ENCODE measurements around the gene SMAP1. TPM values are rescaled to one million over a fixed set of nuclear protein-coding genes. Genes with fewer than 3 reads are reported as not detected.
A peak's percentile ranks its signal among the peaks of the same experiment; 100 is the strongest.

The SMAP1 gene
- polyA plus RNA-seq, 12 donors: 26.4 to 34.9 (median 30.7) TPM; not detected in 1

DNA sequence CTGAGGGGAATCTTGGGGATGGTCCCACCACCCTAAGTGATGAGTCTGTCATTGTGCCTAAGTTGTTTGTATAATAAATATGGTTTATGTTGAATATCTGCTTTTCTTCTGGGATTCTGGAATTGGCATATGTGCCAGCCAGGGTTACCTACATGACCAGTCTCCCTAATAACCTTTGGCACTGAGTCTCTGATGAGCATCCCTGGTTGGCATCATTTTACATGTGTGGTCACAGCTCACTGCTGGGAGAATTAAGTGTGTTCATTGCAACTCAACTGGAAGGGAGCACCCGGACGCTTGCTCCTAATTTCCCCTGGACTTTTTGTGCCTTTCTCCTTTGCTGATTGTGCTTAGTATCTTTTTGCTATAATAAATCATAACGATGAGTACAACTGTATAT lies 8.1 kb downstream of the SMAP1 start:
- no peak for DNase-seq

DNA sequence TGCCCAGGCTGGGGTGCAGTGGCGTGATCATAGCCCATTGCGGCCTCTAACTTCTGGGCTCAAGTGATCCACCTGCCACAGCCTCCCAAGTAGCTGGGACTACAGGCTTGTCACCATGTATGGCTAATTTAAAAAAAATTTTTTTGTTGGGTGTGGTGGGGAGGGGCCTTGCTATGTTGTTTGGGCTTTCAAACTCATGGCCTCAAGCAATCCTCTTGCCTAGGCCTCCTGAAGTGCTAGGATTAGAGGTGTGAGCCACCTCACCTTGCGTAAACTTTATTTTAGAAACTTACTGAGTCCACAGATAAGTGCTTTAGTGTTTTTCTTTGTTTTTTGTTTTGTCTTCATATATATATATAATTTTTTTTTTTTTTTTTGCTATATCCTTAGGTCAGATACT lies 9.1 kb downstream of the SMAP1 start:
- DNase-seq: no peak

DNA sequence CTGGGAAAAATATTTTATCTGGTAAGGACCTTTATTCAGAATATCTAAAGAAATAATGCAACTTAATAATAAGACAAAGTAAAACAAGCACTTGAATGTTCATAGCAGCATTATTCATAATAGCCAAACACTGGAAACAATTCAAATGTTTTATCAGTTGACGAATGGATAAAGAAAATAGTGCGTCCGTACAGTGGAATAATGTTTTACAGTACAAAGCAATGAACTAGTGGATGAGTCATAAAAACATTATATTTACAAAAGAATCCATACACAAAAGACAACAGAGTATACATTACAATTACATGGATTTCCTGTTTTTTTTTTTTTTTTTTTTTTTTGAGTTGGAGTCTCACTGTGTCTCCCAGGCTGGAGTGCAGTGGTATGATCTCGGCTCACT lies 12.7 kb downstream of the SMAP1 start:
- no peak for DNase-seq

DNA sequence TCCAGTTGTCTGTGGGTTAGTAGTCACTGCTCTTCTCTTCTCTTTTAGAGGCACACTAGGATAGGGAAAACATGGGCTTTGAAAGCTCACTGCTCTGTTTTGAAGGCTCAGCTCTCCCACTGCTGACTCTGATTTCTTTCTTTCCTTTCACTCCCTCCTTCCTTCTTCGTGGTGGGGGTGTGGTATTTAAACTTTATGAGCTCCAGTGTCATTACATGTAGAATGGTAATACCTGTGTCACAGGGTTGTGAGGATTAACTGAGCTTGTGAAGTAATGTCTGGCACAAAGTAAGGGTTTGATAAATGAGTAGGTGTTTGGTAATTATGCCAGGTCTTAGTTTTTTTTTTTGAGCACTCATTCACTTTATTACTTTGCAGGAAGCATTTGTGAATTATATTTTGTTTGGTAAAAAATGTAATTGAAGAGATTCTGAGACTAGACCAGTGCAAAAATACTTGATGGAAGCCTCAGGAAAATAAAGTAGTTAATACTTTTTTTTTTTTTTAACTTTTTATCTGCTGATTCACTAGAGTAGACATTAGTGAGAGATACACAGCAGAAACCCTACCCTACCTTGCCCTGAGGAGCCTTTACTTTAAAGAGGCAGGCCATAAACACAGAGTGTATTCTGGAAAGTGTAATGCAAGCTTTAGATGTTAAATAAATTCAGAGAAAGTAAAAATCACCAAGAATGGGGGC lies 17.3 kb downstream of the SMAP1 start:
- DNase-seq: no peak

DNA sequence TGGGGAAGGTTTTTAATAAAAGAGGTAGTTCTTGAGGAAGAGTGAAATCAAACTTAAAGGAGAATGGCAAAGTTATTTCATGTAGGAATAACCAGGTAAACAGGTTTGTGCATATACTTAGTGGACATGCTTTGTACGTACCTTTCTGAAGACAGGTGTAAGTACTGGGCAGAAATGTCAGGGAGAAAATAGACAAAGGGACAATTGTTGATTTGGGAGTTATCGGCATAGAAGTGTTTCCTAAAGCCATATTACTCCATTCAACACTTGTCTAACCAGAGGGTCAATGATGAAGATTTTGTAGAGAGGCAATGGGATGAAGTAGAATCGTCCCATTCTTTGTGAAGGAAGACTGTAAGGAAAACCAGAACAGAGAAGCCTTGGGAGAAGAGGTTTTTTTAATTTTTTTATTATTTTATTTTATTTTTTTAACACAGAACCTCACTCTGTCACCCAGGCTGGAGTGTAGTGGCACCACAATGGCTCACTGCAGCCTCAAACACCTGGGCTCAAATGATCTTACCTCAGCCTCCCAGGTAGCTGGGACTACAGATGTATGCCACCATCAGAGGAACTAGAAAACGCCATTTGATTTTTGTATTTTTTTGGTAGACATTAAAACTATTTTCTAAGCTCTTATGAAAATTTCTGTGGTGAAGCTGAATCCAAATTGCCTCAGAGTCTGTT lies 18.0 kb downstream of the SMAP1 start:
- no peak for DNase-seq

DNA sequence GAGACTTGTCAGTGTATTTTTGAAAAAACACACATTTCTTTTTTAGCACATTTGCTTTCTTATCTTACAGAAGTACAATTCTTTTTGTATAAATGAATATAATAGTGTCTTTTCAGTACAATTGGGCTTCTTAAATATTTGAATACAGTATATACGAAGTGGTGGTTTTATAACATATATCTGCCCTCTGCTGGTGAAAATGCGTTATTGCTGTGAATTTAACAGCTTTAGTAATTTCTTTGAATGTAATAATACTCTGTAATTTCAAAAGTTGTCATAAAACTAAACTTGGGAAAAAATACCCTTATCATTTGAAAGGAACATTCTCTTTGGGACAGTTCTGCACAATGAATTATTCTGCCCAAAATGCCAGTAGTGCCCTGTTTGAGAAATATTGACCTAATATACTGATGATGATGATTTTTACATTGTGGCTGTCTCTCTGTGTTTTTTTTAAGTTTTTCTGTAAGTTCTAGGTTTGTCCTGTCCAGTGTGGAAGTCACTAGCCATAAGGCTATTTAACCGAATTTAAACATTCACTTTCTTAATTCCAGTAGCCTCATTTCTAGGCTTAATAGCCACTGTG lies 19.0 kb downstream of the SMAP1 start:
- DNase-seq: peak; percentile 29

DNA sequence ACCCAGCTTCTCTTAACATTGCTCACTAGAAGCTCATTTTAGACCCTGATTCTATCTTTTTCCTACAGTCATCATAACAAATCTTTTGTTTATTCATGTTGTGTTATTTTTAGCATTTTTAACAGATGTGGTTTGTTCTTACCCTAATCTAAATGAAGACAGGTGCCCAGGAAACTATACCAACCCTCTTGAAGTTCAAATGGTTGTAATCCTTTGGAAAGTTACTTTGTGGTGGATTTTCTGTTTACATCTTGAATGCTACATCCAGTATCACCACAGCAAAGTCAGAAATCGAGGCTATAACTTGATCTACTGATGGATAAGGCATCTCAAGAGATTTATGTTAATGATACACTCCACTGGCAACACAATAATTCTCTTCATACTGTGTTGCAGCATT lies 26.2 kb downstream of the SMAP1 start:
- DNase-seq: no peak

DNA sequence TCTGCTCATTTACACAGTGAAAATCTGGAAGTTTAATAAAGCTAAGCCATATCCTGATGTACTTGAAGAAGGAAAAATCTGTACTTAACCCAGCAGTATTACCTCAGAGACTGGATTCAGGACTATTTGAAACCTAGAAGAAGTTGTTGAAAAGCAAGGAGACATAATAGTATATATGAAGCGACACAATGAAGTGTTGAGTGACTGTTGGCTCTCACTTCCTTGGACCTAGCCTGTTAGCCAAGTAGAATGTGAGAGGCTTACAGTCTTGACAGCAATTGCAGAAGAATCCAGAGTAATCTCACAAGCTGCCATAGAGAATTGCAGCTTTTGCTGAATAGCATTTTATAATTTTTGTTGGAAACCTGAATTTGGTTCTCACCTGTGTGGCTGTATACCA lies 26.7 kb downstream of the SMAP1 start:
- DNase-seq: no peak

DNA sequence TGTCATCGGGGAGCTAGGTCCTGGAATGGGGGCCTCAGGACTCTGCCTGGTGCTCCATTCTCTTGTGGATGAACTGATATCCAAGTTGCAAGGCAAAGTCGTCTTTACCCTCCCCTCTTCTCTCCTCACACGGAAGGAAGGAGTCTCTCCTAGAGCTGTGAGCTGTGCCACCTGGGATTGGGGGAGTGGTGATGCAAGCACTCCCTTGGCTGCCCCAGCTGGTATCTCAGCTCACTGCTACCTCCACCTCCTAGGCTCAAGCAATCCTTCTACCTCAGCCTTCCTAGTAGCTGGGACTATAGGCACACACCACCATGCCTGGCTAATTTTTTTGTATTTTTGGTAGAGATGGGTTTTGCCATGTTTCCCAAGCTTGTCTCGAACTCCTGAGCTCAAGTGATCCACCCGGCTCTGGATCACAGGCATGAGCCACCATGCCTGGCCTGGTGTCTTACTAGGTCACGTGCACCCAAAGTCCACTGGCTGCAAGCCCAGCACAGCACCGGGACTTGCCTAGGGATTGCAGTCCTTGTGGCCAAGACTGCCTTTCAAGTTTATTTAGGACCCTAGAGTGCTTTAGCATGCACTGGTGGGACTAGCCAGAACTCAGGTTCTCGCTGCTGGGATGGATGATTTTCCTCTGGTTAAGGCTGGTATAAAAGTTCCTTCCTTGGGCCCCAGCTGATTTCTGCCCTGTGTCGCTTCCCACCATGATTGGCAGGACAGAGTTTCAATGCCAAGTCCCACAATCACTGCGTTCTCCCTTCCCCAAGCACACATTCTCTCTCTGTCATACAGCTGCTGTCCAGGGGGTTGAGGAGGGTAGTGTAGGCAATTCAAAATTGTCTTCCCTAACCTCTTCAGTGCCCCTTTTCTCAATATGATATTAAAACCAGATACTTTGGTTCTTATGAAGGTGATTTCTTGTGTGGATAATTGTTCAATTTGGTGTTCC lies 33.5 kb downstream of the SMAP1 start:
- no peak for DNase-seq

DNA sequence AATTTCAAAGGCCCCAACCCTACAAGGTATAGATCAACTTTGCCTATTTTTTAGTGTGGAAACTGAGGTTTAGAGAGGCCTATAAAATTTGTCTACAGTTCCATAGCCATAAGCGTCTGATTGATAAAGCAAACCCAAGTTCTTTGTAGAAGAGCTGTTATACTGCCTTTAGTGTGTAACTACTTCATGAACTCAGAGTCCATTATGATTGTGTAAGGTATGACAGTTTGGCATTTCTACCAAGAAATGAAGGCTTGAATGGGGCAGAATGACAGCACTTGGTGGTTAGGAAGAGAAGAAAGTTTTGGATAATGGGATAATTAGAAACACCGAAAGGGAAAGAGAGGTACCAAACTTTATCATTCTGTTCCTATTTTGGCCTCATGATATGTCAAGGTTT lies 38.1 kb downstream of the SMAP1 start:
- no peak for DNase-seq

DNA sequence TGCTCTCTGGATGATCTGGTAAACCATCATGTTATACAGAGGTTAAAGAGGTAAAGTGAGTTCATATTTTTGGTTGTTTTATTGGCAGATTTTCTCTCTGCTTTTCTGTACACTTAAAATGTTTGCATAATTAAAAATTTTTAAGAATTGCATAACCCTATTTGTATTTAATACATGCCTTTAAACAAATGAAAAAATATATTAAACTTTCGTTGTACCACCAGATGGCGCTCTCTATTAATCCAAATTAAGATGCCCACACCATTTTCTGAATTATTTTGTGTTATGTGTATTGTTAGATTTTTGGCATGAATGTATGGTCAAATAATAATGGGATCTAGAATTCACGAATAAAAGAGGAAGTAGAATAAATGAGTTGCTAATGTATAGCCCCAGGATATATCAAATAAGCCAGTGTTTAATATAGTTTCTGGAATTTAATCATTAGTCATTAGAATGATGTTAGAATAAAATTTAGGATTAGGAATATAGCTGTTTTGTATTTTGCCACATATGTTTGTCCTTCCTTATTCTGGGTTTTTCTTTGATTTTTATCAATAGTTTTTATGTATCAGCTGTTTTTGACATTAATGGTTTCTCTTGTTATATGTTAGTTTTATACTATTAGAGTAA lies 38.9 kb downstream of the SMAP1 start:
- DNase-seq: peak; percentile 53

DNA sequence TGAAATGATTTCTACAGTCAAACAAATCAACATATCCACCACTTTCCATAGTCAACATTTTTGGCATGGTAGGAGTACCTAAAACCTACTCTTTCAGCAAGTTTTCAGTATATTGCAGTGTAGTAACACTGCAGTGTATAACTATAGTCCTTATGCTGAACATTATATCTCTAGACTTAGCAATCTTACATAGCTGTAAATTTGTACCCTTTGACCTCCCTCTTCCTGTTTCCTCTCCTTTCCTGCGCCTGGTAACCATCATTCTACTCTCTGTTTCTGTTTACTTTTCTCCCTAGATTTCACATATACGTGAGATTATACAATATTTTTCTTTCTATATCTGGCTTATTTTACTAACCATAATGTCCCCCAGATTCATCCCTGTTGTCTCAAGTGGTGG lies 40.2 kb downstream of the SMAP1 start:
- DNase-seq: no peak

DNA sequence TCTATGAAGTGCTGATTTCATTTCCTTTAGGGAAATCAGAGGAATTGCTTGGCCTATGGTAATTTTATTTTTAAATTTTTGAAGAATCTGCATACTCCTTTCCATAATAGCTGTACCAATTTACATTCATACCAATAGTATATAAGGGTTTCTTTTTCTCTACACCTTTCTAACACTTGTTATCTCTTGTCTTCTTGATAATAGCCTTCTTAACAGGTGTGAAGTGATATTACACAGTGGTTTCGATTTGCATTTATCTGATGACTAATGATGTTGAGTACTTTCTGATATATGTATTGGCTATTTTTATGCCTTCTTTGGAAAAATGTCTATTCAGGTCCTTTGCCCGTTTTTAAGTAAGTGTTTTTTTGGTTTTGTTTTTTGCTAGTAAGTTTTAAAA lies 40.8 kb downstream of the SMAP1 start:
- no peak for DNase-seq

DNA sequence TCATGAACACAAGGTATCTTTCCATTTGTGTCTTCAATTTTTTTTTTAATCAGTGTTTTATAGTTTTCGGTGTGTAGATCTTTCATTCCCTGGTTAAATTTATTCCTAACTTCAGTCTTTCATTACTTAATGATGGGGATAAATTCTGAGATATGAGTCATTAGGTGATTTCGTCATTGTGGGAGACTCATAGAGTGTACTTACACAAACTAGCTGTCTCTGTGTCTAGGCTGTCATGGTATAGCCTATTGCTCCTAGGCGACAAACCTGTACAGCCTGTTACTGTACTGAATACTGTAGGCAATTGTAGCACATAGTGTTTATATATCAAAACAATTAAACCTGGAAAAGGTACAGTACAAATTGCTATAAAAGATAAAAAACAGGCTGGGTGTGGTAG lies 42.1 kb downstream of the SMAP1 start:
- DNase-seq: no peak

DNA sequence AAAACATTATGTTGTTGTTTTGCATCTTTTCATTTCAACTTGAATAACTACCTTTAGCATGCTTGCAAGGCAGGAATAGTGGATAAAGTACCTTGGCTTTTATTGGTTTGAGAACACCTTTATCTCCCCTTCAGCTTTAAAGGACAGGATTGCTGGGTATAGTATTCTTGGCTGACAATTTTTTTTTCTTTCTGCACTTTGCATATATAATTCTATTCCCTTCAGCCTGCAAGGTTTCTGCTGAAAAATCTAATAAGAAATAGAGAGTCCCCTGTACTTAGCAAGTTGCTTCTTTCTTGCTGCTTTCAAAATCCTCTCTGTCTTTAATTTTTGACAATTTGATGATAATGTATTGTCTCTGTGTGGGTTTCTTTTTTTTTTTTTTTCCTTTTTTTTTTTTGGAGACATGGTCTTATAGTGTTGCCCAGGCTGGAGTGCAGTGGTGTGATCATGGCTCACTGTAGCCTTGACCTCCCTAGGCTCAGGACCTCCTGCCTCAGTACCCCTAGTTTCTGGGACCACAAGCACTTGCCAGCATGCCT lies 47.1 kb downstream of the SMAP1 start:
- DNase-seq: no peak

DNA sequence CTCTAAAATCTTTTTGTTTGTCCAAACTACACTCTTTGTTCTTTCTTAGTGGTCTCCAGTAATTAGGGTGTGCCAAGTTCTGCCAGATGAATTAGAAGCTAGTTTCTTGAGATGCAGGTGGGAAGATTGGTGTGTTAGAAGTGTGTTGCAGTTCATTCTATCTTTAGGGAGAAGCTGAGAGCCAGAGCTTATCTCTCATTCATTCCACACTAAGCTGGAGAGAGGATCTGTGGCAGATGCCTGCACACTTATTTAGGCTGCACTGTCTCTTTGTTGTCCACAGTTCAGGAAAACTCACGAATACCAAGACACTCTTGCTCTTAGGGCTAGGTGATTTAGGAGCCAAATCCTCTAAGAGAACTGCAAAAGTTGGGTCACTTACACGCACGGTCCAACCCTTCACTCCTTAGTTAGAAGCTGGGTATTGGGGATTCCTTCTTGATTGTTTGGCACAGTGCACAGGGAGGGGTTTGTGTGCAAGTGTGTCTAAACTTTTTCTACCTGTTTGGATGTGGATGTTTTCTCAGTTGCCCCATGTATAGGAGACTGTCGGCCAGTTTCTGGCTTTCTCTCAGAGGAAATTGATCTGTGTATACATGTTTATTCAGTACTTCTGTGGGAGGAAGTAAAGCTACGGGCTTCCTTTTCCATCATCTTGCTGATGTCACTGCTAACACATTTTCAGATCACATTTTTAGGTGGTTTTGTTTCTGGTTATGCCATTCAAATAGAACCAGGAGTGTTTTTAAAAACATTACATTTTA lies 49.5 kb downstream of the SMAP1 start:
- DNase-seq: no peak

DNA sequence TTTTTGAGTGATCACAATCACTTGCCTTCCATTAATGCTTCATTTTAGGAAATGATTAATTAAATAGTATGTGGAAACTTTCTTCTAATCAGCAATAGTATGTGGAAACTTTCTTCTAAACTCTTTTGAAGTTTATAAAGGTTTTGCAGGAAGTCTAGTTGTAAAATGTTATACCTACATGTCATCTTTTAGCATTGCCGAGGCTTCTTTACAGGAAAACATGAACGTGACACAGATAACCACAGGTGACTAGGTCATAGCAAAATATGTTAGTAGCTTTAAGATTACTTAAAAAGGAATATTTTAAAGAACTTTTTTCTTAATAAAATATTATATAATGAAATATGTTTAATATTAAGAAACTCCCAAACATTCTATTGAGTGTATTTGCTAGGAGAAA lies 56.8 kb downstream of the SMAP1 start:
- no peak for DNase-seq

DNA sequence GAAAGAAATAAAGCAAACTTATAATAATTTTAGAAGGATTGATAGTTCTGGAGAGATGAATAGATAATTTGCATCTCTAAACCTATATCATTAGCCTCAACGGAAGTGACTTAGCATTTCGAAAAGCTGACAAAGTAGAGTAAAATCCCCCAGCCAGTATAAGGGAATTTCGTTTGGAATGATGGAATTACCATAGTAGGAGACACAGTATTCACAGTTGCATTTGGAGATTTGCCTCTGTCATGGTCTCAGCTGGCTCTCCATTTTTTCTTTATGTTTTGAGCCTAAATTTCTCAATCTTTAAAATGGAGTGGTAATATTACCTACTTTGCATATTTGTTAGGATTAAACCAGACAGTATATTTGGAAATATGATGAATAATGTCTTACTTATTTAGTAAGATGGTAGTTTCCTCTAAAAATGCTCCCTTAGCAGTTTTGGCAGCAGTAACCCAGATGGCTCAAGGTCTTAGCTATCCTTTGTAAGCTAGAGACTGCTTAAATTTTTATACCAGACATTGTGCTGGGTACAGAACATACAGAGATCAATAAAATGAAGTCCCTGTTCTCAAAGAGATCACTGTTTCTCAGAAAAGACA lies 58.2 kb downstream of the SMAP1 start:
- DNase-seq: no peak

DNA sequence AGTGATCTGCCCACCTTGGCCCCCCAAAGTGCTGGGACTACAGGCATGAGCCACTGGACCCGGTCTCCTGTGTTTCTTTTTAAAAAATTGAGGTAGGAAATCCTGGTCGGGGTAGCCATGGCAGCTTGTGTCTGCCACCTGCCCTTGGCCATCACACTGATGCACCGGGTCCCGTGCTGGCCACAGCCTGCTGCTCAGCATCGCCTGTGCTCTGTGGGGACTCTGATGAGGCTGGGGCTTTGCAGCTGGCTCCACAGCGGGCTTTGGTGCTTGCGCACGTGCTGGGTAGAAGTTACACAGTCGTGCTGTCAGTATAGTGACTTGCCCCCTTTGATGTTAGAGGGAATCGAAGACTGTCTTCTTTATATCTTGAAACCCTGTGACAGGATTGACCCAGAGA lies 66.7 kb downstream of the SMAP1 start:
- no peak for DNase-seq

DNA sequence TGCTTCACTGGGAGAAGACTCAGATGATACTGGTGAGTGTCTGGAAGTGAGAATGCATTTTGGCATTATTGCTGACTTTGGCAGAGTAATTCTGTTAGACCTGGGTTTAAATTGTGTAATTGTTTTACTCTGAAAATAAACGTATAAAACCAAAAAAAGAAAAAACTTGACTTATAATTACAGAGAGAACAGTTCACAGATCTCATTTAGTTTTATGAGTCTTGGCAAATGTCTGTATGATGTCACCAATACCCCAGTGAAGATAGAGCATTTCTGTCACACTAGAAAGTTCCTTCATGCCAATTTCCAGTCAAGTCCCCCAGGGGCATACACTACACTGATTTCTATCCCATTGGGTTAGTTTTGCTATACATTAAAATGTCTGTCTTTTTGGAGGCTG lies 67.3 kb downstream of the SMAP1 start:
- DNase-seq: no peak

Data from muscle of arm (tissue), 12 donors.